HG03060 (cell line): ENCODE results near the gene HAND1.
A peak's percentile ranks its signal among the peaks of the same experiment; 100 is the strongest.

Experiments
- ATAC-seq: cut with Tn5 transposase; IDR thresholded peaks from one replicate; pipeline ENCODE4 v1.9.1; 2021; ENCODE audit warnings: low read depth, moderate number of reproducible peaks; ENCODE audit not compliant: unreplicated experiment

The HAND1 gene

DNA sequence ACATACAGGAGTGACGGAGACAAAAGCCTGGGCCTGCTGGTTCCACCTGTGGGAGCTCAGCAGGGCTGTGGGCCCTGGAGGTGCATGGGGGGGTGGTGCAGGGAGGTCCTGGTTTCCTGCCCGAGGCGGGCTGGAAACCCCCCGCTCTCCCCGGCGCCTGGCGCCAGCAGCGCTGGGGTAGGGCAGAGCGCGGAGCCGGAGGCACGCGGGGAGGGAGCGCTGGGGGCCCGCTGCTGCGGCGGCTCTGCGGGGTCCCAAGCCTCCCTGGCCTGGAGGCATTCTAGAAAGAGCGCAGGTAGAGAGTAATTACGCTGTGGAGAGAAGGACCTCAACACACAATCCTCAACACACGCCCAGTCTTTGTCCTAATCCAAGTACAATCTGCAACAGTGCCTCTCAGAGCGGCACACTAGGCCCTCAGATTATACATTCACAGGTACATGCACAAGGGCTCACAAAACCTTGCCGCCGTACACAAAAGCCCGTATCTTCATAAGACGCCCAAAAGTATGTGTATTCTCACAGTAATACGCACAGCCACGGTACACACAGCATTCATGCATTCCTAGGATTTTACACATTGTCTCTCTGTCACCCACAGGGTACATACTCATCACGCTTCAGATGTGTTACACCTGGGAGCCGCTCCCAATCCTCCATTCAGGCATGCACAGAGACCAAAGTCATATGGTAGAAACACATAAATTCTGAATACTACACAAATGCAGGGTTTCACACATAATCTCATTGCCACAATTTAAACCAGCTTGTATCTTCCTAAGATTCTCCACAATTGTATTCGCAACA is 2.1 kb upstream of the HAND1 start:
- ATAC-seq: no peak

DNA sequence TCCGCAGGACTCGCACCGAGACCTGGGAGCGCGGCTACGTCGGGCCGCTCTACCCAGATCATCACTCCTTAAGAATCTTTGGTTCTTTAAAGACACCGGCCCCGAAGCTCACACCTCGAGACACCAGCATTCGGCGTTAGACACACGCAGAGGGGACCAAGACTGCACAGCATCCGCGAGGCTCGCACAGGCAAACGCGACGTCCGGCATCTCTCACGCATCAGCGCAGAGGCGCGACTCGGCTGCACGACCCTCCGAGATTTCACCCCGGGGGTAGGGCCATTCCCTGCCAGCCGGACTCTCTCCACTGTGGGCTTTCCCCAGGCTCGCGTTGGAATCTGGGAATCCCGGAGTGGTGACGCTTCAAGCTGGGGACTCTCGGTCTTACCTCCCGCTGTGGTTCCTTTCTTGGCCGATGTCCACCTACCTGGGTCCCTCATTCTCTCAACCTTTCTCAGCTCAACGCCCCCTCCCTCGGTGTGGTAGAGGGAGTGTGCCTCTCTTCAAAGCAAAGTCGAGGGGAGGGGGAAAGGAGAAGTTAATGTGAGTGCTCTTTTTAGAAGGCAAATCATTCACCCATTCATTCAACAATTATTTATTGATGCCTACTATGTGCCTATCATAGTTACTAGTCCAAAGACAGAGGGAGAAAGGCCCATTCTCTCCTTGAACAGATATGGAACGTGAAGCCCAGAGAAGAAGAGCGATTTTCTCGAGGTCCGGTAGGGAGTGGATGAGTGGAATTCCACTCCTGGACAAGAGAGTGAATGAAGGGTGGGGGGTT is 1.3 kb upstream of the HAND1 start:
- ATAC-seq: no peak

DNA sequence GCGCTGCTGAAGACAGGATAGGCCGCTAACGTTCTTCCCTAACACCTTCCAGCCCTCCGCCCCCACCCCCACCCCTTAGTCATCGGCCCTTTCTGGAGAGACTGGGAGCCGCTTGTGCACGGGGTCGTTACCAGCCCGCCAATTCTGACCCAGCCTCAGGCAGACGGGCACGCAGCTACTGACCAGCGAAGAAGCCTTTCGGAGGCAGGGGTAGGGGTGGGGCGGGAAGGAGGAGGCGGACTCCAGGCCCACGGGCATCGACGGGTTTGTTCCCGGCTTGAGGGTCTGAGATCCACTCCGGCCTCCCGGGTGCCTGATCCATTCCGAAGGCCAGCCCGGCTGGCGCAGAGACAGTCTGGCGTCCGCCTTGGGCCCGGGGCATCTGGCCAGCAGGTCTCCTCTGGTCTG is 729 bp upstream of the HAND1 start:
- no peak for ATAC-seq

DNA sequence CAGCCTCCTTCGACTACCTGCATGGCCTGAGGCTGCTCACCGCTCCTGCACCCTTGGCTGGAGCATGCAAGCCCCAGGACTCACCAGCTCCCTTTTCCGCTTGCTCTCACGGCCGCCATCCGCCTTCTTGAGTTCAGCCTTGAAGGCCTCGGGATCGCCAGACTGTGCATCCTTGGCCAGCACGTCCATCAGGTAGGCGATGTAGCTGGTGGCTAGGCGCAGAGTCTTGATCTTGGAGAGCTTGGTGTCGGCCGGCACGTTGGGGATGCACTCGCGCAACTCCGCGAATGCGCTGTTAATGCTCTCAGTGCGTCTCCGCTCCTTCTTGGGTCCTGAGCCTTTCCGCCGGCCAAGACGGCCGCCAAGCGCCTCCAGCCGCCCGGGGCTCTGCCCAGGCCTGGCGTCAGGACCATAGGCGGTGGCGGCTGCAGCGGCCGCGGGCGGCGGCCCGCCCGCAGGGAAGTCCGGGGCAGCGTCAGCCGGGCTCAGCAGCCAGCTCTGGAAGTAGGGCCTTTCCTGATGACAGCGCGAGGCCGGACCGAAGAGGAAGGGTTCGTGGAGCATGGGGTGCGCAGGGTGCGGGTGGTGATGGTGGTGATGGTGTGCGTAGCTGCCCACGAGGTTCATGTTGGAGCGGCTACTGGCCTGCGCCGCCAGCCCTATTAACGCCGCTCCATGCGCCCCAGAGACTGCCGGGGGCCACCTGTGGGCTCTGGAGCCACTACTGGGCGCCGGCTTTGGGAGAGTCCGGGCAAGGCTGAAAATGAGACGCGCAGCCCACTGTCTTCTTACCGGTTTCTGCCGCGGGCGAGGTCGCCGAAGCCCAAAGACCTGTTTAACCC is 424 bp downstream of the HAND1 start:
- no peak for ATAC-seq

DNA sequence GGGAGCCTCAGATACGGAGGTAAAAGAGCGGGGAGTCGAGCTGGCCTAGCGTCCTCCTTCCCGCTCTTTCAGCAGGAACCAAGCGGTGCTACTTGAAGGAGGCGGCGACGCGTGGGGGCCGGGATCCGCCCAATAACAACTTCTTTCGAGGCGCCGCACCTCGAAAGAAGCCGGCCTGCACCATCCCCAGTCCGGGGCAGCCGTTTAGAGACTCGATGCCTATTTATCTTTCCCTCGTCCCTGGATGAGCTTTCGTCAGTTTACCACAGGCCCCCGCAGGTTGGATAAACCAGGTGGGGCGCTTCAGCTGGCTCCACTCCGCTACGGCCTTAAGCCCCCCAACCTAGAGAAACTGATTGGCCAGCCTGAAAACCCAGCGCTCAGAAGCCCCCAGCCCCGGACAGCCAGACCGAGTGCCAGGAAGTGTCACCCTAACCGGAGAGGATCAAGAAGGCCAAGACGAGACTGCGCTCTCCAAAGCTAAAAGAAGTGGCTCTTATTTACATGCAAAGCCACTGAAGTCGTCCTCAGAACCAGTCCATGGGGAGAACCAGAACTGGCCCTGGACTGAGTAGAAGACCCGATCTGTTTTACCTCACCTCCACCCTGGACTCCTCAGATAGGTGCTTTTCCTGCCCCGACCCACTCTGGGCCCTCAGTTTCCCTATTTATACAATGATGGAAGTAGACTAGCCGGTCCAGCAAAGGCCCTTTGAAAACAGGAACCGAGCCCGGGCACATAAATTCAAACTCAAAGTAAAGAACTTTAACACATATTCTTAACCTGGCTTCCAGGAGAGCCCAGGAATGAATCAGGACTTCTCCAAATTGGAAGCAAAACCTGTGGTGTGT is 1.4 kb downstream of the HAND1 start:
- ATAC-seq: no peak

DNA sequence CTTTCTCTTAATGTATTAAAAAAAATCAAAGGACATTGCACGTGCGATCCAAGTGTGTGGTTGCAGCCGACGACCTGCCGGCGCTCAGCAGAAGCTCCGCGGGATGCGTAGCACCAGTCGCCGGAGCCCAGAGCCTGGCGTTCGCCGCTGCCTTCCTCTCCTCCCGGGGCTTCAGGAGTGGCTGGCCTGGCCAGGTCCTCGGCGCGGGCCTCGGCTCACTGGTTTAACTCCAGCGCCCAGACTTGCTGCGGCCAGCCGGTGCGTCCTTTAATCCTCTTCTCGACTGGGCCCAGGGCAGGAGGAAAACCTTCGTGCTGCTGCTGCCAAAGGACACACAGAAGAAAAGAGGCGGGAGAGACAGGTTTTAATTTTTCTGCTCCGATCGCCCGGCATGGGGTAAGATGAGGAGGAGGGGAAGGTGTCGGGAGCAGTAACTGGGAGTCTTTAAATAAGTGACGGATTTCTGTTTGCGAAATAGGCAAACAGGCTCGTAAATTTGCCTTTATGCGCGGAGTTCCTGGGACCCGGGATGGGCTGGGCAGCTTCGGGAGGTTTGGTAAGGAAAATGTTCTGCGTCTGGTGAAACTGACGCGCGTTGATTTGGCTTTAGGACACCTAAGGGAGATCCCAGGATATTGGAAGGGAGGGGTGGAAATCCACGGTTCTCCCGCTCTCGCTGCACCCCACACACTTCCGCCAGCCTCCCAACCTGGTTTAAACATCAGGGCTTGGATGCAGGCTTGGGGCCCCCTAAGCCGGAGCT is 2.3 kb downstream of the HAND1 start:
- ATAC-seq: no peak

DNA sequence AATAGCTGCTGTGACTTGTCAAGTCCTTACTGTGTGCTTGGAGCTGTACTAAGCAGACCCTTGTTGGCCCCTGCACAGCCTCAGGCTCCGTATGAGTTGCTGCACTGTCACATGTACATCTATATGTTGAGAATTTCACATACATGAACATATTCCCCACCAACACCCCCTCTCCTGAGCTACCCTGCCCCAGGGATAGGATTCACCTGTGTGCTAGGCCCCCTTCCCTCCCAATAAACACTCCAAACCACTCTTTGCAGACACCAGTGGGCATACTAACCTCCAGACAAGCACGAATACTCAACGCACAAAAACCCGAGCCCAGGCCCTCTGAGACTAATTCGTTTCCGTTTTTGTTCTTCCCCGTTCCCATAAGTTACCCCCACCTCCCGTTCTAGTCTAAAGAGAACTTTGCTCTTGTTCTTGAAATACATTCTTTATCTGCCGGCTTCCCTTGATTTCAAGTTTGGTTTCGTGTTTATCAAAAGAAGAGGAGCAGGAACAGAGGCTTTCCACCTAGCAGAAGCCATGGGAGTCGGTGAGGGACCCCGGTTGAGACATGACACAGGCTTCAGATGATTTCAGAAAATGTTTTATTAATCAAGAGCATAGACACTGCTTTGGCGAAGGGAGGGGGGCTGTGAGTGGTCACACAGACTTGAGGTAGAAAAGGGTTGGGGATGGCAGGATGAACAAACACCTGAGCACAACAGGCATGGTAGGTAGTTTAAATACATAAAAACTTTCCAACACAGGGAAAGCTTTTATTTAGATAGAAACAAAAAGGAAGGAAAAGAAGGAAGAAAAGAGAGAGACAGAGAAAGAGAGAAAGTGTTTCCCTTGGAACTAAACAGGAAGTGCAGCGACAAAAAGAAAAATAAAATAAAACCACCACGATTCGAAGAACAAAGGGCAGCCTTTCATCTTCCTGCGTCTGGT is 3.4 kb downstream of the HAND1 start:
- no peak for ATAC-seq

DNA sequence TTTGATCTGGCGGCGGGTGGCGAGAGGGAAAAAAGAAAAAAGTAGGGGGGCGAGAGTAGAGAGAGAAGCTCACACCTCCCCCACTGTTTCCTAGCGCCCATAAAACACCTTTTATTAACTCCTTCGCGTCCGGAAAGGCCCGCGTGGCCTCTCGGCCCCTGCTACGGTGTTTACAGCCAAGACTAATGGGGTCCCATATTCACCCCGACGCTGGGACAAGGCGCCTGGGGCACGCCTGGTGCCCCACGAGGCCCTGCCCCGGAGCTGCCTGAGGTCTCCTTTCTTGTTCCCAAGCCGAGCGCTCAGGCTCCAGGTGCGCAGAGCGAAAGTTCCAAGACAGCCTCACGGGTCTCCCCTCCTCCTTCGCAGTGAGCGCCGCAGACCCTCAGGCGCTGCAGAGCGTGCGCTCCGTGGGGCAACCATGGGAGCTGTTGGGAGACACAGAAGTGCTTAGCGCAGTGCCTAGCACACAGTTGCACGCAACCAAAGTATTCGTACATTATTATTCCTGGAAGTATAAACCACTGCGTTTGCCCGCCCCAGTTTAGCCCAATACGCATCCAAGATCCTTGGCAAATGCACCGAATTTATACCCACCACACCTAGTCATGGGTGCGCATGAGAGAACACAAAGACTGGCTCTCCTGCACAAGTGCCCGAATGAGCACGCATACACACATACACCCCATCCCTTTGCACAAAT is 4.3 kb downstream of the HAND1 start:
- ATAC-seq: no peak

DNA sequence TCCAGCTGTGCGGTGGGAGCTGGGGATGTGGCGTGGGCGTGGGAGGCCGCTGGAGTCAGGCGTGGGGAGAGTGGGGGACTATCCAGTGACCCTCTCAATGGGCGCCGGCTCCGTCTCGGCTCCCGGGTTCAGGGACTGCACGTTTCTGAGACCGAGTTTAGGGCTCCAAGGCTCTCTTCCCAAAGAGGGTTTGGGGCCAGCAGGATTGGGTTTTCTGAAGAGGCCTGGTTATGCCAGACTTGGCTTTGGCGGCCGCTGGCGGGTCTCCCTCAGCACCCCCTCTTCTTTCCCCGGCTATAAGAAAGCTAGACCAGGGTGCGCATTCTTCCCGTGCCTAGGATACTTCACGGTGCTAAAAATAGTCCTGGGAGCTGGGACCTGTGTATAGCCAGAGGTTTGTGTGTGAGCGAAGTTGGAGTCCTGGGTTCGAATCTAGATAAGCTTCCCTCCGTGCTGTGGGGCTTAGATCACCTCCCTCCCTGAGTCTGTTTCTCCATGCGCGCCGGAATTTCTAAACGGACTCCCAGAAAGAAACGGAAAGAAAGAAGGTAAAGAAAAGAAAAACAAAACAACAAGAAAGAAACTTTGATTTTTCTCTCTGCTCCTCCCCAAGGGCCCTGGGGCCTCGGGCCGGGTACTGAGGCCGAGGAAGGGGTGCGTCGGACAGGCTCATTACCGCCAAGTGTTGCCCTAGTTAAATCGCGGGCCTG is 5.0 kb downstream of the HAND1 start:
- no peak for ATAC-seq

DNA sequence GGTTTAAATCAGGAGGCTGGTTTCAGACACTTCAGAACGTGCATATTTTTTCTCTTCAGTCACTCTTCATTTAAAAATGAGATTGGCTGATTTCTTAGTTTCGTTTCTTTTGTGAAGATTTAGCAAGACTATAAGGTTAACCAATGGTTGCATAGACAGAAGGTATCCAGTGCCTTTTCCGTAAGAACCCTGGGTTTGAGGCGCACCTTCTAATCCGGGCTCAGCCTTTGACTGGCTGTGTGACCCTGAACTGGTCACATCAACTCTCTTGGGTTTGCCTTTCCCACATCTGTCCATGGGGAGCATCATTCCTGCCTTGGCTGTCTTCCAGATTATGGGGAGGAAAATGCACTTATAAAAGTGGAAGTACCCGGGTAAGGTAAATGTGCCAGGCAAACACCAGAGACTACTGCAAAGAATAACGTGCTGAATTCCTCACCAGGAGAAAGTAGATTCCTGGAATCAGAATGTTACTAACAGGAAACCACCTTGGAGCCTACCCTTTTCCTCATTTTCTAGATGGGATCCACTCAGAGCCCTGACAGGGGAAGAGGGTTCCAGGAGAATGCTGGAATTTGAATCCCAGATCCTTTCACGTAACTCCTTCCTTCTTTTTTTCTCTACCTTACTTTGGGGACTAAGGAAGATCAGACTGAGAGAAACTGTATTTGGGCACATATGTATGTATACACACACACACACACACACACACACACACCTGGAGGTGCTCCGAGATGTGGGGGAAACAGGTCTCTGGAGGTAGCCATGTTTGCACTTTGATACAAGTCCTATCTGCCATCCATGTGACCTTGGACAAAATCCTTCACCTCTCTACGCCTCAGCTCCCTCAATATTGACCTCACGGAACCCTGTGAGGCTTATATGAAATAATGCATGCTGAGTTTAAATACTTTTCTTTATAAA is 6.8 kb downstream of the HAND1 start:
- ATAC-seq: no peak

DNA sequence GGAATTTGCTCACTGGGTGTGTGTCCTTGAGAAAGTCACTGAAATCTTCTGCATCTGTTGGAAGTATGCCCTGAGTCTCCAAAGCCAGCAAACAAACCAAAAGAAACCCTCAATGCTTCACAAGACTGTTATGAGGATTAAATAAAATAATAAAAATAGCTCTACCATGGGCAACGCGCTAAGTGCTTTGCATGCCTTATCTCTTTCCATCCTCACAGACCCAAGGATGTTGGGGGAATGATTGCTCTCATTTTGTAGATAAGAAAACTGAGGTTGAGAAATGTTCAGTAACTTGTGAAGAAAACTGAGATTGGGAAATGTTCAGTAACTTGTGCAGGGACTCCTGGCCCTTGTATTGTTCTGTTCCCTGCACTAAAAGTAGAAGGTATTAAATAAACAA is 7.9 kb downstream of the HAND1 start:
- ATAC-seq: no peak

DNA sequence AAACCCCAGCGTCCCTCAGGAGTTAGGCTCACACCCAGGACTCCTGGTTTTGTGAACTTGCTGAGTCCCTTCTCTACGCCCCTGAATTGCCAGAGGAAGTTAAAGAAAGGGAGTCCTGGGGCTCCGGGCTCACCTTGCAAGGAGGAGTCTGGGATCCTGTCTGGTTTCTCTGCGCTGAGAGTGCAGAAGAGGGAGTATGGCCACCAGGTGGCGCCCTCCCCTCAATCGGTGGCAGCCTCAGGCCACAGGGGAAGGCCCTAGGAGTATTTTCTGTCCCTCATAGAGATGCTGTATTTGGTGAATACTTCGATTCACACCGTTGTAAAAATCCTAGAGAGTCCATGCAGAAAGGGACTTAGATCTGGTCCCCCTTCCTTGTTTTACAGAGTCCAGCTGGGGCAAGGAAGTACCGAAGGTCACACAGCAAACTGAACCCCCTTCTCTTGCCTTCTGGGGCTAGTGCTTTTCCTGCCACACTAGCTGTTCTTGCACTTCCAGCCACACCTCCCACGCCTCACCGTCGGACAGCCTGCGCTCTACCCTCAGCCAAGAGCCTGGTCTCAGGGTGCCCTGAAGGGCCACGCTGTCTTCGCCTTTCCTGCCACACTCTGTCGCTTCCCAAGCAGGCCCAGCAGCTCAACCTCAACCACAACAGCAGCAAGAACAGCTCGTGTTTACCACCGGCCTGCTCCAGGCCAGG is 10.2 kb downstream of the HAND1 start:
- peak; percentile 95 for ATAC-seq

DNA sequence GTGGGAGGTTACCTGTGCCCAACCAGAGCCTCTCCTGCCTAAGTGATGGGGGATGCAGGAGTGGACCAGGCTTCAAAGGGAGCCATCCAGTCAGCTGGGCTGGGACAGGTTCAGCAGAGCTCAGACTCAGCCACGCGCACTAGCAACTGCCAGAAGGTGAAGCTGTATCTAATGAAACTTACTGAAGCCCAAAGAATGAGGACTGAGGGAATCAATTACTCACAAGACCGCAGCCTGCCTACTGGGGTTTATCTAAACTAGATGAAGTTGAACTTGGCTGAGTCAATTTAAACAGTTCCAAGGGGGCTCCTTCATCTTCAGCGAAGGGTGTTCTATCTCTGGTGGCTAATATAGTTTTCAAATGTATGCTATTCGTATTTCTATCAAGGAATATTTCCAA is 11.4 kb downstream of the HAND1 start:
- no peak for ATAC-seq

DNA sequence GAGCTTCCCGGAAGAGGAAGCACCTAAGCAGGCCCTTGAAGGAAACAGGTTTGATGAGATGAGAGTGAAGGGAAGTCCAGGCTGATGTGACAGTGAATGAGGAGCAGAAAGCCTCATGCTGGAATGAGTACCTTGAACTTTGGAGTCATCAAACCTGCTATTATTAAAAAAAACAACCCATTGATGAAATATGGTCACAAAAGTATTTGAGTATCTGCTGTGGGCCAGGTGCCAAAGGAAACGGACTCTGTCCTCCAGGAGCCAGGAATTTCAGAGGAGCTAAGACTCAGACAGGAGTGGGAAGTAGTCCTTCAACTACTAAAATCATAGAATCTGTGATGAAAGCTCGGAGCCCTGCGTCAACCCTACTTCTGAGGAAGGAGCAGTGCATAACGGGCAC is 11.9 kb downstream of the HAND1 start:
- no peak for ATAC-seq

DNA sequence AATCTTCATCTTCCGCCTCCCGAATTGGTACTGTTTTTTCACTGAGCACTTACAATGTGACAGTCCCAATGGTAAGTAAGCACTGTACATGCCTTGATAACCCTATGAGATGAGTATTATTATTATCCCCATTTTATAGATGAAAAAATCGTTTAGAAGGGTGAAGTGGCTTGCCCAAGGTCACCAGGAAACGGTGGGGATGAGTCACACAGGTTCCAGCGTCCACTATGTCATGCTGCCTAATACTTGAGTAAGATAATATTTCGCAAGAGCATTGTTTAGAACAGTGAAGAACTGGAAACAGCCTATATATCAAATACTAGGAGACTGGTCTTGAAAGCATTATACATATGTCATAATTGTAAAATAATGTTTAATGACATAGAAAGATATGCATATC is 12.9 kb downstream of the HAND1 start:
- no peak for ATAC-seq

DNA sequence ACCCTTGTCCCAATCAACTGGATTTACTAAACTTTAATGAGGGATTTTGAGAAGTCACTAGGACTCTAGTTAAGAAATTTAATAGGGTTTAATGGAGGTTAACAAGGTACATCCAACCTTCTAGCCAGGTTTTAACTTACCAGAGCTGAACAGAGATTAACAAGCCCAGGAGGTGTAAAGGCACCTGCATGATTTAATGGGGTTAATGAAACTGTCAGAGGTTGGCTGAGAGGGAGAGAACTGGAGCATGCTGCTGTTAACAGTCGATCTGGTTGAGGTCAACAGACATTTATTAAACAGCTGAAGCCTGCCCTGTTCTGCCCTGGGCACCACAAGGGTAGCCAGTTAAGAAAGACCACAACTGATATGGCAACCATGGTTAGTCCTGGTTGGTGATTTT is 13.6 kb downstream of the HAND1 start:
- no peak for ATAC-seq
